Mucosa of rectum (tissue), 2 donors: Measurements from ENCODE around the gene BBC3.

Source experiments
- H3K27ac ChIP-seq, 2 donors: one replicate each; pipeline ENCODE4 v1.7.0; 2013; ENCODE audit warnings: inconsistent platforms in 2 of 2, low read depth in 2 of 2, low read length in 2 of 2
- H3K27me3 ChIP-seq, 2 donors: one replicate each; pipeline ENCODE4 v1.7.0; 2013; ENCODE audit warnings: low read length in 2 of 2; ENCODE audit not compliant: control insufficient read depth in 2 of 2, insufficient read depth in 2 of 2
- H3K36me3 ChIP-seq, 2 donors: one replicate each; pipeline ENCODE4 v1.7.0; 2013; ENCODE audit warnings: low read length in 2 of 2; ENCODE audit not compliant: control insufficient read depth in 2 of 2, insufficient read depth in 2 of 2
- H3K4me1 ChIP-seq, 2 donors: one replicate each; pipeline ENCODE4 v1.7.0; 2013; ENCODE audit warnings: low read length in 2 of 2, mild to moderate bottlenecking in 1 of 2; ENCODE audit not compliant: control insufficient read depth in 2 of 2, insufficient read depth in 2 of 2
- H3K4me3 ChIP-seq, 2 donors: one replicate each; pipeline ENCODE4 v1.7.0; 2013; ENCODE audit warnings: low read length in 2 of 2
- H3K9ac ChIP-seq, 2 donors: one replicate each; pipeline ENCODE4 v1.7.0; 2013; ENCODE audit warnings: low read length in 2 of 2, low read depth in 1 of 2, mild to moderate bottlenecking in 1 of 2
- H3K9me3 ChIP-seq, 2 donors: one replicate each; pipeline ENCODE4 v1.7.0; 2013; ENCODE audit warnings: low read length in 2 of 2; ENCODE audit not compliant: control insufficient read depth in 2 of 2
- donor health status: healthy.
- donor health status: Normal muscosa, but diverticular disease.

Gene BBC3

GRCh38 chr19:47172666-47173455 is 58.1 kb downstream of the BBC3 start:
- no peak overlapping the region for H3K27ac ChIP-seq

More at GRCh38 chr19:47172666-47173455, 58.1 kb downstream of the BBC3 start:
- no peaks in the 10 kb centered on the region for H3K27me3 ChIP-seq
- peaks cover 3 to 4% of the 10 kb centered on the region in 2 donors for H3K4me1 ChIP-seq
- H3K4me3 ChIP-seq: no peak overlapping the region
- H3K9ac ChIP-seq: no peak overlapping the region
- H3K36me3 ChIP-seq: peaks cover 8 to 30% of the 10 kb centered on the region in 2 donors
- H3K9me3 ChIP-seq: no peaks in the 10 kb centered on the region
